GM23338 (cell line): ENCODE measurements around the gene ANXA2R. TPM values are rescaled to one million over a fixed set of nuclear protein-coding genes. Genes with fewer than 3 reads are reported as not detected.

Experiments
- ATAC-seq: fragments of 200-7000 bp; cut with Tn5 transposase; 3 replicates; pipeline ENCODE4 v1.9.1; 2020
- DNase-seq: peaks from one replicate; pipeline ENCODE4 v3.0.0-alpha.2; 2015; ENCODE audit warnings: low spot score
- H2AFZ ChIP-seq: fragments of 200-600 bp; sonication (generic); 2 replicates; pipeline ENCODE4 v1.8.0; 2016; ENCODE audit warnings: antibody characterized with exemption, mild to moderate bottlenecking, moderate library complexity
- H3F3A ChIP-seq: fragments of 200-600 bp; sonication (generic); replicated peaks from 2 replicates; pipeline ENCODE4 v1.8.0; 2017; ENCODE audit warnings: antibody characterized with exemption, mixed run types, low read depth
- H3K27ac ChIP-seq: fragments of 200-600 bp; sonication (generic); 2 replicates; pipeline ENCODE4 v1.6.1; 2016; ENCODE audit warnings: low read depth
- H3K27me3 ChIP-seq: fragments of 200-600 bp; sonication (generic); 2 replicates; pipeline ENCODE4 v1.8.0; 2016; ENCODE audit warnings: mild to moderate bottlenecking, mixed run types, moderate library complexity; ENCODE audit not compliant: insufficient read depth
- H3K36me3 ChIP-seq: fragments of 200-600 bp; sonication (generic); 2 replicates; pipeline ENCODE4 v1.8.0; 2016; ENCODE audit warnings: mild to moderate bottlenecking; ENCODE audit not compliant: insufficient read depth
- H3K4me1 ChIP-seq: fragments of 200-600 bp; sonication (generic); 2 replicates; pipeline ENCODE4 v1.8.0; 2016; ENCODE audit warnings: mild to moderate bottlenecking, moderate library complexity; ENCODE audit not compliant: insufficient read depth
- H3K4me2 ChIP-seq: fragments of 200-600 bp; sonication (generic); 2 replicates; pipeline ENCODE4 v1.7.1; 2017; ENCODE audit warnings: mixed run types
- H3K4me3 ChIP-seq: fragments of 200-600 bp; sonication (generic); 2 replicates; pipeline ENCODE4 v1.6.1; 2016; ENCODE audit warnings: mixed run types
- H3K79me2 ChIP-seq: fragments of 200-600 bp; sonication (generic); replicated peaks from 2 replicates; pipeline ENCODE4 v1.8.0; 2017; ENCODE audit warnings: mild to moderate bottlenecking; ENCODE audit not compliant: insufficient read depth
- H3K9me2 ChIP-seq: fragments of 200-600 bp; sonication (generic); 2 replicates; pipeline ENCODE4 v1.8.0; 2017; ENCODE audit not compliant: insufficient read depth
- H4K20me1 ChIP-seq: fragments of 200-600 bp; sonication (generic); replicated peaks from 2 replicates; pipeline ENCODE4 v1.8.0; 2017; ENCODE audit warnings: mild to moderate bottlenecking; ENCODE audit not compliant: insufficient read depth
- H3K27ac Mint-ChIP-seq: 2 replicates; pipeline ENCODE4 v1.8.0; 2020; ENCODE audit warnings: inconsistent platforms, mild to moderate bottlenecking, moderate library complexity, mixed read lengths
- H3K27me3 Mint-ChIP-seq: 3 replicates; pipeline ENCODE4 v1.8.0; 2022; ENCODE audit warnings: low read depth, mild to moderate bottlenecking, moderate library complexity, mixed read lengths, inconsistent platforms; ENCODE audit not compliant: insufficient read depth, poor library complexity
- H3K36me3 Mint-ChIP-seq: 3 replicates; pipeline ENCODE4 v1.8.0; 2021; ENCODE audit warnings: low read depth, mild to moderate bottlenecking, inconsistent platforms, moderate library complexity, mixed read lengths
- H3K4me1 Mint-ChIP-seq: 3 replicates; pipeline ENCODE4 v1.8.0; 2020; ENCODE audit warnings: mild to moderate bottlenecking, inconsistent platforms, mixed read lengths
- H3K4me3 Mint-ChIP-seq: 3 replicates; pipeline ENCODE4 v1.8.0; 2021; ENCODE audit warnings: moderate library complexity, mild to moderate bottlenecking, inconsistent platforms, mixed read lengths
- H3K9me3 Mint-ChIP-seq: 3 replicates; pipeline ENCODE4 v1.8.0; 2020; ENCODE audit warnings: moderate library complexity, mild to moderate bottlenecking, inconsistent platforms, mixed read lengths
- CREB1 ChIP-seq: fragments of 250-450 bp; sonication (Bioruptor Pico); IDR thresholded peaks from 2 replicates; pipeline ENCODE4 v1.5.0; 2020; ENCODE audit warnings: low read depth, mild to moderate bottlenecking, moderate library complexity
- CTCF ChIP-seq, 2 experiments: fragments of 200-600 bp in 1 of 2; sonication (generic) in 1 of 2; conservative IDR thresholded peaks; 2 replicates each; pipeline versions ENCODE4 v1.5.1 to v1.6.1; 2016 to 2017; ENCODE audit warnings: antibody characterized with exemption in 2 of 2, low read depth in 2 of 2, mild to moderate bottlenecking in 2 of 2, moderate library complexity in 1 of 2
- ETS1 ChIP-seq: IDR thresholded peaks from 2 replicates; pipeline ENCODE4 v1.6.1; 2016; ENCODE audit warnings: antibody characterized with exemption
- EZH2 ChIP-seq: fragments of 200-600 bp; sonication (generic); IDR thresholded peaks from one replicate; pipeline ENCODE4 v1.8.0; 2017; ENCODE audit warnings: antibody characterized with exemption, mild to moderate bottlenecking, low read depth; ENCODE audit not compliant: unreplicated experiment
- EZH2phosphoT487 ChIP-seq: fragments of 200-600 bp; sonication (generic); IDR thresholded peaks from one replicate; pipeline ENCODE4 v1.8.1; 2018; ENCODE audit warnings: antibody characterized with exemption; ENCODE audit not compliant: unreplicated experiment
- JUNB ChIP-seq: IDR thresholded peaks from one replicate; pipeline ENCODE4 v1.6.1; 2016; ENCODE audit warnings: antibody characterized with exemption; ENCODE audit not compliant: unreplicated experiment
- NANOG ChIP-seq: IDR thresholded peaks from 2 replicates; pipeline ENCODE4 v1.6.1; 2016; ENCODE audit warnings: antibody characterized with exemption, borderline replicate concordance
- POLR2AphosphoS5 ChIP-seq: IDR thresholded peaks from 2 replicates; pipeline ENCODE4 v1.6.1; 2016; ENCODE audit warnings: antibody characterized with exemption, low read depth
- REST ChIP-seq: IDR thresholded peaks from one replicate; pipeline ENCODE4 v1.6.1; 2018; ENCODE audit warnings: antibody characterized with exemption; ENCODE audit not compliant: unreplicated experiment
- STAT1 ChIP-seq: IDR thresholded peaks from one replicate; pipeline ENCODE4 v1.6.1; 2016; ENCODE audit warnings: antibody characterized with exemption; ENCODE audit not compliant: unreplicated experiment
- ZNF114 ChIP-seq: fragments of 250-450 bp; sonication (Bioruptor Pico); IDR thresholded peaks from 2 replicates; pipeline ENCODE4 v1.5.0; 2020; ENCODE audit warnings: mild to moderate bottlenecking, moderate library complexity
- ZNF331 ChIP-seq: fragments of 250-450 bp; sonication (Bioruptor Pico); IDR thresholded peaks from 2 replicates; pipeline ENCODE4 v1.5.0; 2020; ENCODE audit warnings: low read depth, mild to moderate bottlenecking, moderate library complexity
- ZNF462 ChIP-seq: fragments of 250-450 bp; sonication (Bioruptor Pico); IDR thresholded peaks from 2 replicates; pipeline ENCODE4 v1.5.0; 2020; ENCODE audit warnings: mild to moderate bottlenecking, moderate library complexity
- polyA plus RNA-seq: library from polyadenylated mRNA; unstranded; fragments of >200 nt; fragmentation: Nextera tagmentation; extraction: Ambion mirVana; gene quantifications from 2 replicates; pipeline ENCODE4 v1.2.1, GENCODE V29; 2016
- total RNA-seq: library from RNA; depleted of rRNA; stranded (reverse); fragments of >200 nt; shearing (Covaris generic); gene quantifications from 2 replicates; pipeline ENCODE4 v1.2.3, GENCODE V29; 2014

The ANXA2R gene
- total and polyA plus RNA-seq, 2 experiments from 2014 or later = 0.21 TPM; not detected in 1

GRCh38 chr5:43005031-43005430, 35.1 kb downstream of the ANXA2R start:
- Histone ChIP-seq H3K4me2 (no peak overlapping the region), H3K27ac (no peak overlapping the region), H3K9me2 (no peaks in the 10 kb centered on the region), H3K27me3 (peaks cover 89% of the 10 kb centered on the region), H3K4me3 (no peak overlapping the region), H4K20me1 (no peaks in the 10 kb centered on the region; the same call in 1 of the 2 replicates), H3K79me2 (no peaks in the 10 kb centered on the region), H3F3A (peaks cover 13% of the 10 kb centered on the region), H3K36me3 (no peaks in the 10 kb centered on the region), H3K4me1 (peaks cover 6% of the 10 kb centered on the region), H2AFZ (no peak overlapping the region)
- H3K9me3 Mint-ChIP-seq = no peaks in the 10 kb centered on the region
- no peak overlapping the region for H3K27ac Mint-ChIP-seq
- H3K36me3 Mint-ChIP-seq = no peaks in the 10 kb centered on the region
- DNase-seq = no peak
- ATAC-seq = no peak
- TF ChIP-seq ZNF462 (no peak), EZH2 (no peak), REST (no peak), POLR2AphosphoS5 (no peak), ETS1 (no peak), STAT1 (no peak), NANOG (no peak), JUNB (no peak), ZNF114 (CRISPR knock-in tag) (no peak), CTCF (conservative IDR thresholded peaks at IDR 0.05; ENCODE audit: low read depth in 2 of 2) (no peak), ZNF331 (CRISPR knock-in tag) (no peak), EZH2phosphoT487 (no peak), CREB1 (no peak)
- H3K4me1 Mint-ChIP-seq = peaks cover 16% of the 10 kb centered on the region; the same call in 2 of the 3 replicates
- H3K27me3 Mint-ChIP-seq = peaks cover 75% of the 10 kb centered on the region
- no peak overlapping the region for H3K4me3 Mint-ChIP-seq
